ENCODE measurements around the gene ZNF445. TPM values are rescaled to one million over a fixed set of nuclear protein-coding genes. Genes with fewer than 3 reads are reported as not detected.

ZNF445 gene
- total and polyA plus RNA-seq, 2 of the 8 experiments (the other 6 are each of a cell fraction or from before 2014, with no cell fraction given): 3.3 to 26.3 TPM

DNA sequence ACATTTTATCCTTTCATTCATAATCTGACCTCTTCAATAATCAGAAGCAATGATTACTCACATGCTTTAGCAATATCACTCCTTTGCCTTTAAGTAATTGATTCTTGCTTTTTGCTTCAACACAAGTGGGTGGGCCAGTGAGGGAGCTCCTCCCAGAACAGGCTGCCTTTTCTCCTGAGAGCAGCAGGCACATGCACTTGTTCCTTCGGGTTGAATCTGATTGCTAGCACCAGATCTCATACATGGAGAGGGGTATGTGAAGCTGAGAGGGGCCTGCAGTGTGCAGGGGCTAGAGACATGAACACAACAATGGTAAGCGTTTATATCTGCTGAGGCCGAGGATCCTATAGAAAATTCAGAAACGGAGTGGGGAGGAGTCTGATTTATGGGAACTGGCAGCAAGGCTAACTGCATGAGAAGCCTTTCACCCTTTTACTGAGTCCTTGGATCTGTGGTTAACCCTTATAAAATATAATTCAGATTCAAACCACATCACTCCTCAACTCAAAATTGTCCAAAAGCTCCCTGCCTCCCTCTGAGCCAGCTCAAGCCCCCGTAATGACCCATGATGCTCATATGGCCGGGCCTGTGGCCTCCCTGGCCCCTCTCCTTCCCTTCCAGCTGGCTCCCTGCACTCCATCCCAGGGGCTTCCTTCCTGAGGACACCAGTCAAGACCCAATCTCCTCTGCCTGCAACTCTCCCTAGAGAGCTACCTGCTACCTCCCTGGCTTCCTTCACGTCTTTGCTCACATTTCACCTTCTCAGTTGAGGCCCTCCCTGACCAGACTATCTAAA, 32.4 kb downstream of the ZNF445 start:
- no peak overlapping the region for H2BK5ac ChIP-seq (ENCODE audit: low read depth, low read length)
- no peak overlapping the region for H2BK120ac ChIP-seq (replicated peaks; ENCODE audit: low read depth, low read length)
- H4K20me1 ChIP-seq (replicated peaks in 1 of 2; ENCODE audit: control insufficient read depth in 1 of 2, insufficient read depth in 2 of 2, low read length in 2 of 2): peaks cover 0 to 2% of the 10 kb centered on the region in 2 experiments
- no peak overlapping the region for H3K56ac ChIP-seq (replicated peaks; ENCODE audit: insufficient read length, low read depth, low read length)
- no peak overlapping the region for H3K14ac ChIP-seq (ENCODE audit: insufficient read length)
- H3K23ac ChIP-seq (ENCODE audit: insufficient read length): no peak overlapping the region
- H3K4me2 ChIP-seq (ENCODE audit: insufficient read depth in 1 of 2, low read depth in 2 of 2, low read length in 2 of 2): no peak overlapping the region
- no peak for FAIRE-seq
- no peak overlapping the region for H2AK5ac ChIP-seq (ENCODE audit: low read depth, low read length)
- no peak overlapping the region for H2BK20ac ChIP-seq (ENCODE audit: low read length)
- no peak overlapping the region for H3K27ac ChIP-seq (ENCODE audit: low read depth, low read length)
- H3K79me2 ChIP-seq (ENCODE audit: control insufficient read depth in 1 of 2, insufficient read depth in 2 of 2, low read length in 2 of 2): no peaks in the 10 kb centered on the region; a peak in 1 of 4 replicates
- DNase-seq (ENCODE audit: low read depth in 1 of 2, low spot score in 2 of 2): no peak
- H3K23me2 ChIP-seq (ENCODE audit: low read depth, low read length): no peaks in the 10 kb centered on the region
- no peak overlapping the region for H2BK15ac ChIP-seq (ENCODE audit: low read length)
- no peak overlapping the region for H2AFZ ChIP-seq (ENCODE audit: low read length)
- no peaks in the 10 kb centered on the region for H3K27me3 ChIP-seq (replicated peaks in 1 of 4; ENCODE audit: control insufficient read depth in 3 of 4, extremely low read depth in 1 of 4, insufficient read depth in 3 of 4, low read length in 3 of 4)
- H3K18ac ChIP-seq (ENCODE audit: extremely low read depth, low read length): no peak overlapping the region
- H3K9me3 ChIP-seq (ENCODE audit: insufficient read depth in 2 of 2, low read depth in 1 of 2, low read length in 1 of 2): peaks cover 12 to 18% of the 10 kb centered on the region in 2 experiments; a peak in 3 of 4 replicates
- H2BK12ac ChIP-seq (ENCODE audit: low read depth, low read length): no peak overlapping the region
- H3K9ac ChIP-seq (replicated peaks in 1 of 4; ENCODE audit: extremely low read depth in 1 of 4, low read depth in 3 of 4, low read length in 3 of 4): no peak overlapping the region
- H4K5ac ChIP-seq (ENCODE audit: insufficient read length, low read depth, low read length): no peak overlapping the region
- ChIA-PET CTCF (ENCODE audit: partially characterized antibody) (no interaction called here), POLR2A (ENCODE audit: partially characterized antibody) (interaction anchor here (1.2 kb wide), 1 partner anchor 16 kb away, joined by 4 read pairs; no protein-coding TSS in a partner anchor)
- no peak overlapping the region for H4K91ac ChIP-seq (replicated peaks; ENCODE audit: insufficient read length, low read length)
- 92% methylated on average over 5 of the region's 7 CpGs; no CpG with 5 or more reads in 1 of the 2 experiments for WGBS, 2 experiments (ENCODE audit: extremely low coverage in 1 of 2, insufficient coverage in 1 of 2, insufficient read length in 1 of 2, insufficient replicate concordance in 2 of 2, low coverage in 1 of 2, low lambda C conversion rate in 2 of 2, missing lambda C conversion rate in 1 of 2)
- H3K36me3 ChIP-seq (ENCODE audit: control insufficient read depth in 2 of 4, insufficient read depth in 4 of 4, low read length in 3 of 4): peaks cover 20 to 57% (median 45%) of the 10 kb centered on the region in 4 experiments; a peak in 7 of 8 replicates
- H3K4me1 ChIP-seq (replicated peaks in 1 of 4; ENCODE audit: control insufficient read depth in 3 of 4, insufficient read depth in 4 of 4, low read length in 3 of 4): no peaks in the 10 kb centered on the region; a peak in 2 of 7 replicates
- H3K4me3 ChIP-seq (ENCODE audit: extremely low read depth in 1 of 4, insufficient read depth in 2 of 4, low read depth in 3 of 4, low read length in 4 of 4): no peak overlapping the region
- no peak overlapping the region for H3K4ac ChIP-seq (replicated peaks; ENCODE audit: insufficient read length, low read depth, low read length)
- no peak overlapping the region for H4K8ac ChIP-seq (ENCODE audit: extremely low read depth, insufficient read depth, low read length)
- no peaks in the 10 kb centered on the region; the same call in 1 of the 2 replicates for H3K79me1 ChIP-seq (ENCODE audit: low read depth, low read length)
- TF ChIP-seq KDM5A (IDR thresholded peaks at IDR 0.05; ENCODE audit: low read length) (no peak), SP1 (IDR thresholded peaks at IDR 0.05; ENCODE audit: low read depth, low read length) (no peak), TAF1 (IDR thresholded peaks at IDR 0.05; ENCODE audit: low read depth, low read length) (no peak), CTBP2 (IDR thresholded peaks at IDR 0.05; ENCODE audit: borderline replicate concordance, insufficient read depth, insufficient read length, low read length) (no peak), TBP (IDR thresholded peaks at IDR 0.05; ENCODE audit: low read depth, low read length) (no peak), NRF1 (IDR thresholded peaks at IDR 0.05; ENCODE audit: low read depth, low read length) (no peak), EP300 (IDR thresholded peaks at IDR 0.05; ENCODE audit: borderline replicate concordance in 1 of 2, low read depth in 2 of 2, low read length in 2 of 2) (no peak), CHD1 (IDR thresholded peaks at IDR 0.05; ENCODE audit: low read depth, low read length) (no peak)
- TF ChIP-seq, protein P1, sequence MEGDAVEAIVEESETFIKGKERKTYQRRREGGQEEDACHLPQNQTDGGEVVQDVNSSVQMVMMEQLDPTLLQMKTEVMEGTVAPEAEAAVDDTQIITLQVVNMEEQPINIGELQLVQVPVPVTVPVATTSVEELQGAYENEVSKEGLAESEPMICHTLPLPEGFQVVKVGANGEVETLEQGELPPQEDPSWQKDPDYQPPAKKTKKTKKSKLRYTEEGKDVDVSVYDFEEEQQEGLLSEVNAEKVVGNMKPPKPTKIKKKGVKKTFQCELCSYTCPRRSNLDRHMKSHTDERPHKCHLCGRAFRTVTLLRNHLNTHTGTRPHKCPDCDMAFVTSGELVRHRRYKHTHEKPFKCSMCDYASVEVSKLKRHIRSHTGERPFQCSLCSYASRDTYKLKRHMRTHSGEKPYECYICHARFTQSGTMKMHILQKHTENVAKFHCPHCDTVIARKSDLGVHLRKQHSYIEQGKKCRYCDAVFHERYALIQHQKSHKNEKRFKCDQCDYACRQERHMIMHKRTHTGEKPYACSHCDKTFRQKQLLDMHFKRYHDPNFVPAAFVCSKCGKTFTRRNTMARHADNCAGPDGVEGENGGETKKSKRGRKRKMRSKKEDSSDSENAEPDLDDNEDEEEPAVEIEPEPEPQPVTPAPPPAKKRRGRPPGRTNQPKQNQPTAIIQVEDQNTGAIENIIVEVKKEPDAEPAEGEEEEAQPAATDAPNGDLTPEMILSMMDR (IDR thresholded peaks at IDR 0.05; ENCODE audit: control extremely low read depth in 1 of 3, insufficient read depth in 1 of 3, low read depth in 1 of 3, low read length in 3 of 3): no peak
